ENCODE data around the gene RAPGEF6. TPM values are rescaled to one million over a fixed set of nuclear protein-coding genes. Genes with fewer than 3 reads are reported as not detected.

RAPGEF6 gene
- polyA plus RNA-seq, 6 donors from 2014 or later = 15.3 to 28.3 (median 23.3) TPM

DNA sequence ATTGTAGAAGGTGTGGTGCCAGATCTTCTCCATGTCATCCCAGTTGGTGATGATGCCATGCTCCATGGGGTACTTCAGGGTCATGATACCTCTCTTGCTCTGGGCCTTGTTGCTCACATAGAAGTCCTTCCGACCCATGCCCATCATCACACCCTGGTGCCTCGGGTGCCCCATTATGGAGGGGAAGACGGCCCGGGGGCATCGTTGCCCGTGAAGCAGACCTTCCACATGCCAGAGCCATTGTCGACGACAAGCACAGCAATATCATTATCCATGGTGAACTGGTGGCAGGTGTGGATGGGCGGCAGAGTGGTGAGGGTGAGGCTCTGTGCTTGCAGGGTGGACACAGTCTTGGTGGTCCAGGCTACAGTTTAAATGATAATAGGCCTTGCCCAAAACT lies 24.8 kb upstream of the RAPGEF6 start:
- no peak for ATAC-seq (ENCODE audit: low read depth in 2 of 2)
- no peaks in the 10 kb centered on the region for H3K27me3 Mint-ChIP-seq
- H3K36me3 Mint-ChIP-seq = peaks cover 37 to 39% of the 10 kb centered on the region in 2 donors
- peaks cover 0 to 5% (median 0%) of the 10 kb centered on the region in 3 donors for H3K4me1 Mint-ChIP-seq
- no peak overlapping the region for H3K27ac Mint-ChIP-seq
- peaks cover 0 to 26% (median 16%) of the 10 kb centered on the region in 7 donors for H3K9me3 Mint-ChIP-seq
- peak overlapping the region in 1 of 8 donors; percentile 1 for H3K4me3 Mint-ChIP-seq
- DNase-seq = no peak

- no peak for DNase-seq
- Mint-ChIP-seq H3K27me3 (no peaks in the 10 kb centered on the region), H3K9me3 (peaks cover 0 to 26% (median 16%) of the 10 kb centered on the region in 7 donors)
Observed at GRCh38 chr5:131659290-131659689, 24.3 kb upstream of the RAPGEF6 start.

DNA sequence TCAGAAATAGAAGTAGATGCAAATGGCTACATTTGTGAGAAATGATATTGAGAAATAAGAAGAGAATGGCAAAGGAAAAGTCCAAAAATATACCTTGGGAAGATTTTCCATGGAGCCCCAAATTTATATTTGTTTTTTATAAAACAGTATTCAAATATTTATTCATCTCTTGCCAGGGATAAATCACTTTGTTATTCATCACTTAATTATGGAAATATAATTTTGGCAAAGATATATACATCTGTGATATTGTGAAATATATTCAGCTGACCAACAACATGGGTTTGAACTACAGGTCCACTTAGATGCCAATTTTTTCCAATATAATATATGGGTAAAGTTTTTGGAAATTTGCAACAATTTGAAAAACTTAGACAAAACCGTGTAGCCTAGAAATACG lies 19.7 kb upstream of the RAPGEF6 start:
- Mint-ChIP-seq H3K27me3 (no peaks in the 10 kb centered on the region), H3K9me3 (peaks cover 0 to 17% (median 10%) of the 10 kb centered on the region in 7 donors), H3K4me3 (no peak overlapping the region), H3K36me3 (peaks cover 41 to 46% of the 10 kb centered on the region in 2 donors), H3K4me1 (peaks cover 0 to 7% (median 7%) of the 10 kb centered on the region in 3 donors), H3K27ac (no peak overlapping the region)
- DNase-seq = no peak
- ATAC-seq (ENCODE audit: low read depth in 2 of 2) = no peak

More at GRCh38 chr5:131659290-131659689, 24.3 kb upstream of the RAPGEF6 start:
- Mint-ChIP-seq H3K4me1 (peaks cover 0 to 8% (median 0%) of the 10 kb centered on the region in 3 donors), H3K36me3 (peaks cover 42 to 44% of the 10 kb centered on the region in 2 donors), H3K4me3 (no peak overlapping the region), H3K27ac (peak overlapping the region in 1 of 6 donors; percentile 49)
- ATAC-seq (ENCODE audit: low read depth in 2 of 2) = no peak

DNA sequence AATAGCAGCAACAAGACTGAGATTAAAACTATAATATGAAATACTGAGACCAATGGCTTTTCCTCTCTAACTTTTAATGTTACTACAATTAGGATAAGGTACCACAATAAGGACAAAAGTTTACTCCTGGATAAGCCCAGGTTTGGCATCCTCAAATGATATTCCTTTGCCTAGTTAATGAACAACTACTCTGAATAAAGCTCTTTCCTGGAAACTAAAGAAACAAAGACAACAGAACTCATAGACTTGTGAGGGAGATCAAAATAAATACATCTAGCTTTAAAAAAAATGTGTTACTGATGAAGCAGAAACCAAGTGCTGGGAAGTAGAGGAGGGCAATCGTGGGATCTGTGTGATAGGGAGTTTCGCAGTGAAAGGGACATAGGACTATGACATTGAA lies 19.3 kb upstream of the RAPGEF6 start:
- no peaks in the 10 kb centered on the region for H3K27me3 Mint-ChIP-seq
- peaks cover 41% of the 10 kb centered on the region in 2 donors for H3K36me3 Mint-ChIP-seq
- DNase-seq = no peak
- no peak overlapping the region for H3K27ac Mint-ChIP-seq
- no peak overlapping the region for H3K4me3 Mint-ChIP-seq
- H3K4me1 Mint-ChIP-seq = peaks cover 0 to 7% (median 7%) of the 10 kb centered on the region in 3 donors
- peaks cover 0 to 14% (median 10%) of the 10 kb centered on the region in 7 donors for H3K9me3 Mint-ChIP-seq
- ATAC-seq (ENCODE audit: low read depth in 2 of 2) = no peak

- Mint-ChIP-seq H3K27ac (peak overlapping the region in 1 of 6 donors; percentile 23), H3K36me3 (peaks cover 23 to 27% of the 10 kb centered on the region in 2 donors), H3K4me3 (no peak overlapping the region), H3K4me1 (peaks cover 13 to 28% (median 18%) of the 10 kb centered on the region in 3 donors), H3K9me3 (peaks cover 0 to 12% (median 9%) of the 10 kb centered on the region in 7 donors), H3K27me3 (no peaks in the 10 kb centered on the region)
- no peak for DNase-seq
- no peak for ATAC-seq (ENCODE audit: low read depth in 2 of 2)
Observed at GRCh38 chr5:131649161-131649560, 14.1 kb upstream of the RAPGEF6 start.

GRCh38 chr5:131647048-131647769 lies 12.2 kb upstream of the RAPGEF6 start:
- H3K9me3 Mint-ChIP-seq = peaks cover 0 to 12% (median 9%) of the 10 kb centered on the region in 7 donors
- H3K27ac Mint-ChIP-seq = peak overlapping the region; percentile 42 to 96 (median 89)
- peak overlapping the region; percentile 76 to 92 (median 86) for H3K4me3 Mint-ChIP-seq
- H3K27me3 Mint-ChIP-seq = no peaks in the 10 kb centered on the region
- peaks cover 19 to 25% of the 10 kb centered on the region in 2 donors for H3K36me3 Mint-ChIP-seq
- peak; percentile 92 to 93 for ATAC-seq (ENCODE audit: low read depth in 2 of 2)
- H3K4me1 Mint-ChIP-seq = peaks cover 13 to 28% (median 16%) of the 10 kb centered on the region in 3 donors
- peak; percentile 62 for DNase-seq

DNA sequence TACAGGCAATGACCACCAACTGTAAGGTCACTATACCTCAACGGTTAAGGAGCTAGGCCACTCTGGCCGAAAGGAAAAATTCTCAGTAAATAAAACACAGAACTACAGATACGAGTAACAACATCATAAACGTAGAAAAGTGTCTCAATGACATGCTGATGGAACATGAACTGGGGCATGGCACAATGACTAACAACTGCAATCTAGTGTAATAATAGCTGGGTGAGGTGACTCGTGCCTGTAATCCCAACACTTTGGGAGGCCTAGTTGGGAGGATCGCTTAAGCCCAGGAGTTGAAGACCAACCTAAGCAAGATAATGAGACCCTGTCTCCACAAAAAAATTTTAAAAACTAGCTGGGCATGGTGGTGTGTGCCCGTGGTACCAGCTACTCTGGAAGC lies 9.8 kb upstream of the RAPGEF6 start:
- Mint-ChIP-seq H3K9me3 (peaks cover 0 to under 1% (median 0%) of the 10 kb centered on the region in 7 donors), H3K27me3 (no peaks in the 10 kb centered on the region), H3K4me1 (peaks cover 21 to 36% (median 36%) of the 10 kb centered on the region in 3 donors), H3K27ac (peak overlapping the region in 4 of 6 donors; percentile 26 to 76 (median 42)), H3K36me3 (peaks cover 0 to 5% of the 10 kb centered on the region in 2 donors), H3K4me3 (peak overlapping the region in 1 of 8 donors; percentile 15)
- ATAC-seq (ENCODE audit: low read depth in 2 of 2) = no peak
- DNase-seq = no peak

DNA sequence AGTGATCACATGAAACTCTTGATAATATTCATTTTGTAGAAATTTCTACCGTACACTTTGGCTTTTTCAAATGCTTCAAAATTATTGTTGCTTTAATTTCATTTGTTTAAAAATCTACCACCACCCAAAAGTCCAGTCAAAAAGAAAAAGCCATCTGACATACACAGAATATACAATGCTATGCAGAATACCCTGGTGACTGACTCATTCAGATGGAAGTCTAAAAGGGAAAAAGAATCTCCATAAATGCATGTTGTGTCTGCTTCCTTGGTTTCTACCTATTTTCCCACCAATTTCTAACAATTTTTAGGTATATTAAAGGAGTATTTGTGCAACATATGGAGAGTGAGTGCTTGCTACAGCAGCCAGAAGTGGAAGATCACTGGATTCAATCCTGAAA lies 9.3 kb upstream of the RAPGEF6 start:
- DNase-seq (no peak), ATAC-seq (ENCODE audit: low read depth in 2 of 2) (no peak)
- H3K27ac Mint-ChIP-seq = no peak overlapping the region
- H3K36me3 Mint-ChIP-seq = peaks cover 0 to under 1% of the 10 kb centered on the region in 2 donors
- no peaks in the 10 kb centered on the region for H3K9me3 Mint-ChIP-seq
- peaks cover 25 to 41% (median 40%) of the 10 kb centered on the region in 3 donors for H3K4me1 Mint-ChIP-seq
- no peak overlapping the region for H3K4me3 Mint-ChIP-seq
- no peaks in the 10 kb centered on the region for H3K27me3 Mint-ChIP-seq

GRCh38 chr5:131641494-131641893 lies 6.5 kb upstream of the RAPGEF6 start:
- H3K9me3 Mint-ChIP-seq = no peaks in the 10 kb centered on the region
- H3K36me3 Mint-ChIP-seq = no peaks in the 10 kb centered on the region
- peak overlapping the region in 3 of 6 donors; percentile 47 to 94 (median 93) for H3K27ac Mint-ChIP-seq

DNA sequence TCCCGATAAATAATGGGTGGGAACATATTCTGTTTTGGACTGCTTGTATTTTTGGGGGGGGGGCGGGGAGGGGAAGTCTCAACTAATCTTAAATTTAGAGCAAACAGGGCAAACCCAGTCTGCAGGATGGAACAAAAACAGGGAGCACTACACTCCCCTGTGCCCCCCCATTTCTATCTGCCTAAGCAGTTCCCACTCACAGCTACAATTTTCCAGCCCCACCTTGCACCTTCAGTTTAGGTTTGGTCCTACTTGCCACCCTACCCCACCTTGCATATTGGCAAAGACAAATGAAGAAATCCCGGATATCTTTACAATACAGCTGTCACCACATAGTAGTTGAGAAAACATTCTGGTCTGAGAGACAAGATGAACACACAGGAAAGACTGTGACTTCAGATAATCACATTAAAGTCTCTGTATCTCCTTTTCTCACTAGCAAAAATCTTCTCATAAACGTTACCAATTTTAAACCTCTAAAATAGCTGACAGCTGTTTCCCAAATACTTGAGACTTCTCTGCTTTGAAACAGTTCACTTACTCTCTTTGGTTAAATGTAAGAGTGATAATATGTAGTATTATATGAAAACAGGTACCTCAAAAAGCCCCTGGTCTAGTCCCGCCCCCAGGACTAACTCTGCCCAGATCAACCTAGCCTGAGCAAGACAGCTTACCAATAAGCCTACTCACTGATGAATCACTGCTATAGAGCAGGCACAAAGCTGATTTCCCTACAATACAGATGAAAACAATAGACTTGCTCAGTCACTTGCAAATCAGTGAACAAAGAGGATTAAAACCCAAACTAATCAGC lies 5.2 kb upstream of the RAPGEF6 start:
- no peaks in the 10 kb centered on the region for H3K27me3 Mint-ChIP-seq
- no peaks in the 10 kb centered on the region for H3K36me3 Mint-ChIP-seq
- peak overlapping the region; percentile 35 to 84 (median 68) for H3K4me3 Mint-ChIP-seq
- peak overlapping the region; percentile 67 to 94 (median 92) for H3K27ac Mint-ChIP-seq
- H3K4me1 Mint-ChIP-seq = peaks cover 22 to 44% (median 35%) of the 10 kb centered on the region in 3 donors
- no peaks in the 10 kb centered on the region for H3K9me3 Mint-ChIP-seq
- peak; percentile 50 for DNase-seq
- ATAC-seq (ENCODE audit: low read depth in 2 of 2) = peak; percentile 83 to 85

More at GRCh38 chr5:131641494-131641893, 6.5 kb upstream of the RAPGEF6 start:
- ATAC-seq (ENCODE audit: low read depth in 2 of 2) (no peak), DNase-seq (no peak)
- Mint-ChIP-seq H3K4me3 (no peak overlapping the region), H3K4me1 (peaks cover 19 to 39% (median 29%) of the 10 kb centered on the region in 3 donors), H3K27me3 (no peaks in the 10 kb centered on the region)

- Mint-ChIP-seq H3K4me3 (peak overlapping the region in 2 of 8 donors; percentile 8 to 28), H3K27me3 (no peaks in the 10 kb centered on the region), H3K4me1 (peaks cover 27 to 49% (median 42%) of the 10 kb centered on the region in 3 donors), H3K9me3 (no peaks in the 10 kb centered on the region), H3K36me3 (no peaks in the 10 kb centered on the region), H3K27ac (peak overlapping the region in 4 of 6 donors; percentile 54 to 94 (median 65))
- DNase-seq (no peak), ATAC-seq (ENCODE audit: low read depth in 2 of 2) (no peak)
Observed at GRCh38 chr5:131639148-131639547, 4.1 kb upstream of the RAPGEF6 start.

DNA sequence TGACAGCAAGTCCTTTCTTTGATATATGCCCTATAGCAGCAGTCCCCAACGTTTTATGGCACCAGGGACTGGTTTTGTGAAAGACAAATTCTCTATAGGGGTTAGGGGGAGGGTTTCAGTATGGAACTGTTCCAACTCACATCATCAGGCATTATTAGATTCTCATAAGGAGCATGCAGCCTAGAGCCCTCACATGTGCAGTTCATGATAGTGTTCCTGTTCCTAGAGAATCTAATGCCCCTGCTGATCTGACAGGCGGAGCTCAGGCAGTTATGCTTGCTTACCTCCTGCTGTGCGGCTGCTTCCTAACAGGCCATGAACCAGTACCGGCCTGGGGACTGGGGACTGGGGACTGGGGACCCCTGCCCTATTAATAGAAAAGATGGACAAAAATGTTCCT lies 2.7 kb upstream of the RAPGEF6 start:
- ATAC-seq (ENCODE audit: low read depth in 2 of 2) (no peak), DNase-seq (no peak)
- Mint-ChIP-seq H3K27ac (no peak overlapping the region), H3K36me3 (no peaks in the 10 kb centered on the region), H3K27me3 (no peaks in the 10 kb centered on the region), H3K9me3 (no peaks in the 10 kb centered on the region), H3K4me1 (peaks cover 32 to 55% (median 47%) of the 10 kb centered on the region in 3 donors), H3K4me3 (peak overlapping the region in 3 of 8 donors; percentile 5 to 47 (median 12))
